ENCODE data around the gene BMF.

Gene BMF

DNA sequence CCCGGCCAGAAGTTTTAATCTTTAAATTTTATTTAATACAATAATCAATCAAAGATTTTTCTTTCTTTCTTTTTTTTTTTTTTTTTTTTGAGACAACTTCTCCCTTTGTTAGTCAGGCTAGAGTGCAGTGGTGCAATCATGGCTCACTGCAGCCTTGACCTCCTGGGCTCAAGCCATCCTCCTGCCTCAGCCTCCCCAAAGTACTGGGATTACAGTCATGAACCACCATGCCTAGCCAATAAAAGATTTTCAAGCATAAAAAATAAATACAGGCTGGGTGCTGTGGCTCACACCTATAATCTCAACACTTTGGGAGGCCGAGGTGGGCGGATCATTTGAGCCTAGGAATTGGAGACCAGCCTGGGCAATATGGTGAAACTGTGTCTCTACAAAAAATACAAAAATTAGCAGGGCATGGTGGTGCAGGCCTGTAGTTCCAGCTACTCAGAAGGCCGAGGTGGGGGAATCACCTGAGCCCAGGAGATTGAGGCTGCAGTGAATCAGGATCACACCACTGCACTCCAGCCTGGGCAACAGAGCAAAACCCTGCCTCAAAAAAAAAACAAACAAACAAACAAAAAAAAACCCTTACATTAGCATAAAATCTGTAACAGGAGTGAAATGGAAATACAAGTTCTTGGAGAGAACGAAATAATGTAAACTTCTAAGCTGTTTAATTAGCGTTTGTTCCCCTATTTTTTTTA is 40.6 kb downstream of the BMF start:
- H3K27ac ChIP-seq (replicated peaks) = no peak overlapping the region
- no peaks in the 10 kb centered on the region for H3K27me3 ChIP-seq (ENCODE audit: insufficient read depth, poor library complexity, severe bottlenecking)
- TF ChIP-seq POLR2AphosphoS5 (IDR thresholded peaks at IDR 0.05; ENCODE audit: low read depth) = no peak
- no peak for TF ChIP-seq GABPA (IDR thresholded peaks at IDR 0.05; ENCODE audit: low read depth)
- TF ChIP-seq, protein P1, sequence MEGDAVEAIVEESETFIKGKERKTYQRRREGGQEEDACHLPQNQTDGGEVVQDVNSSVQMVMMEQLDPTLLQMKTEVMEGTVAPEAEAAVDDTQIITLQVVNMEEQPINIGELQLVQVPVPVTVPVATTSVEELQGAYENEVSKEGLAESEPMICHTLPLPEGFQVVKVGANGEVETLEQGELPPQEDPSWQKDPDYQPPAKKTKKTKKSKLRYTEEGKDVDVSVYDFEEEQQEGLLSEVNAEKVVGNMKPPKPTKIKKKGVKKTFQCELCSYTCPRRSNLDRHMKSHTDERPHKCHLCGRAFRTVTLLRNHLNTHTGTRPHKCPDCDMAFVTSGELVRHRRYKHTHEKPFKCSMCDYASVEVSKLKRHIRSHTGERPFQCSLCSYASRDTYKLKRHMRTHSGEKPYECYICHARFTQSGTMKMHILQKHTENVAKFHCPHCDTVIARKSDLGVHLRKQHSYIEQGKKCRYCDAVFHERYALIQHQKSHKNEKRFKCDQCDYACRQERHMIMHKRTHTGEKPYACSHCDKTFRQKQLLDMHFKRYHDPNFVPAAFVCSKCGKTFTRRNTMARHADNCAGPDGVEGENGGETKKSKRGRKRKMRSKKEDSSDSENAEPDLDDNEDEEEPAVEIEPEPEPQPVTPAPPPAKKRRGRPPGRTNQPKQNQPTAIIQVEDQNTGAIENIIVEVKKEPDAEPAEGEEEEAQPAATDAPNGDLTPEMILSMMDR (IDR thresholded peaks at IDR 0.05; ENCODE audit: insufficient read depth, low read length) = no peak
- no peak for TF ChIP-seq SPI1 (IDR thresholded peaks at IDR 0.05; ENCODE audit: borderline replicate concordance, low read depth)
- TF ChIP-seq, protein P2, sequence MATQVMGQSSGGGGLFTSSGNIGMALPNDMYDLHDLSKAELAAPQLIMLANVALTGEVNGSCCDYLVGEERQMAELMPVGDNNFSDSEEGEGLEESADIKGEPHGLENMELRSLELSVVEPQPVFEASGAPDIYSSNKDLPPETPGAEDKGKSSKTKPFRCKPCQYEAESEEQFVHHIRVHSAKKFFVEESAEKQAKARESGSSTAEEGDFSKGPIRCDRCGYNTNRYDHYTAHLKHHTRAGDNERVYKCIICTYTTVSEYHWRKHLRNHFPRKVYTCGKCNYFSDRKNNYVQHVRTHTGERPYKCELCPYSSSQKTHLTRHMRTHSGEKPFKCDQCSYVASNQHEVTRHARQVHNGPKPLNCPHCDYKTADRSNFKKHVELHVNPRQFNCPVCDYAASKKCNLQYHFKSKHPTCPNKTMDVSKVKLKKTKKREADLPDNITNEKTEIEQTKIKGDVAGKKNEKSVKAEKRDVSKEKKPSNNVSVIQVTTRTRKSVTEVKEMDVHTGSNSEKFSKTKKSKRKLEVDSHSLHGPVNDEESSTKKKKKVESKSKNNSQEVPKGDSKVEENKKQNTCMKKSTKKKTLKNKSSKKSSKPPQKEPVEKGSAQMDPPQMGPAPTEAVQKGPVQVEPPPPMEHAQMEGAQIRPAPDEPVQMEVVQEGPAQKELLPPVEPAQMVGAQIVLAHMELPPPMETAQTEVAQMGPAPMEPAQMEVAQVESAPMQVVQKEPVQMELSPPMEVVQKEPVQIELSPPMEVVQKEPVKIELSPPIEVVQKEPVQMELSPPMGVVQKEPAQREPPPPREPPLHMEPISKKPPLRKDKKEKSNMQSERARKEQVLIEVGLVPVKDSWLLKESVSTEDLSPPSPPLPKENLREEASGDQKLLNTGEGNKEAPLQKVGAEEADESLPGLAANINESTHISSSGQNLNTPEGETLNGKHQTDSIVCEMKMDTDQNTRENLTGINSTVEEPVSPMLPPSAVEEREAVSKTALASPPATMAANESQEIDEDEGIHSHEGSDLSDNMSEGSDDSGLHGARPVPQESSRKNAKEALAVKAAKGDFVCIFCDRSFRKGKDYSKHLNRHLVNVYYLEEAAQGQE (IDR thresholded peaks at IDR 0.05; ENCODE audit: insufficient replicate concordance, low read depth) = no peak
- H3K4me3 ChIP-seq (replicated peaks; ENCODE audit: insufficient read depth, low read length) = no peak overlapping the region
- DNase-seq (ENCODE audit: low read depth in 1 of 2, low spot score in 1 of 2) = no peak

DNA sequence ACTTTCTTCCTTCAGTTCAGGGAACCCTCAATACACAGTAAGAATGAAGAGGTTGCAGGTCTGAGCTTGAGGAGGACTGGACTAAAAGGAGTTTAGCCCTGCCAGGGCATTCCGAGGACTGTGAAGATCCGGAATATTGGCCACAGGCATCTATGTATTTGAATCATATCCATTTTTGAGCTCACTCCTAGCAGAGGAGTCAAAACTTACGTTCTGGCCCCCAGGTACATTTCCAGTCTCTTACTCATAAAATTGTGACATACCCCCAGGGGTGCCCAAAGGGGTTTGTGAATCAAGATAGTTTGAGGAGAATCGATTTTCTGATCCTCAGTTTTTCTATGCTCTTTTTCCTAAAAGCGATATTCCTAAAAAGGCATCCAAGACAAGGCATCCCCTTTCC is 42.1 kb downstream of the BMF start:
- H3K27ac ChIP-seq (replicated peaks) = no peak overlapping the region
- TF ChIP-seq POLR2AphosphoS5 (IDR thresholded peaks at IDR 0.05; ENCODE audit: low read depth) (no peak), GABPA (IDR thresholded peaks at IDR 0.05; ENCODE audit: low read depth) (no peak), SPI1 (IDR thresholded peaks at IDR 0.05; ENCODE audit: borderline replicate concordance, low read depth) (no peak)
- TF ChIP-seq, protein P1 (IDR thresholded peaks at IDR 0.05; ENCODE audit: insufficient read depth, low read length) = no peak
- TF ChIP-seq, protein P2 (IDR thresholded peaks at IDR 0.05; ENCODE audit: insufficient replicate concordance, low read depth) = no peak

DNA sequence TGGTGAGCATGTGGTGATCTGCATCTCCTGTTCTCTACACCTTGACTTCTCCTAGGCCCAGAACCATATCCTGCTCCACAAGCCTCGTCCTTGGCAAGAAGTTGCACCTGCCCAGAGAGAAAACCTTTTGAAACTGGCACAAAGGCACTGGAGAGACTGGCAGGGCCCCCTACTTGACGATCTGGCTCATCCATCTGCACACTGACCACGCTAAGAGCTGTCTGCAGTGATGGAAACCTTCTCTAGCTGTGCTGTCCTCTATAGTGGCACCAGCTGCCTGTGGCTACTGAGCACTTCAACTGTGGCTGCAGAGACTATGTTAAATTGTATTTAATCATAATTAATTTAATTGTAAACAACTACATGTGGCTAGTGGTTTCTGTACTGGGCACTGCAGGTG is 43.5 kb downstream of the BMF start:
- Histone ChIP-seq H3K4me3 (replicated peaks; ENCODE audit: insufficient read depth, low read length) (no peak overlapping the region), H3K27me3 (ENCODE audit: insufficient read depth, poor library complexity, severe bottlenecking) (no peaks in the 10 kb centered on the region), H3K27ac (replicated peaks) (no peak overlapping the region)
- TF ChIP-seq SPI1 (IDR thresholded peaks at IDR 0.05; ENCODE audit: borderline replicate concordance, low read depth) = no peak
- TF ChIP-seq, protein P2 (IDR thresholded peaks at IDR 0.05; ENCODE audit: insufficient replicate concordance, low read depth) = no peak
- no peak for TF ChIP-seq GABPA (IDR thresholded peaks at IDR 0.05; ENCODE audit: low read depth)
- TF ChIP-seq, protein P1 (IDR thresholded peaks at IDR 0.05; ENCODE audit: insufficient read depth, low read length) = no peak
- TF ChIP-seq POLR2AphosphoS5 (IDR thresholded peaks at IDR 0.05; ENCODE audit: low read depth) = no peak
- no peak for DNase-seq (ENCODE audit: low read depth in 1 of 2, low spot score in 1 of 2)

More for the DNA sequence above, 42.1 kb downstream of the BMF start:
- DNase-seq (ENCODE audit: low read depth in 1 of 2, low spot score in 1 of 2) = no peak
- H3K27me3 ChIP-seq (ENCODE audit: insufficient read depth, poor library complexity, severe bottlenecking) = no peaks in the 10 kb centered on the region
- H3K4me3 ChIP-seq (replicated peaks; ENCODE audit: insufficient read depth, low read length) = no peak overlapping the region
